ENCODE results near the gene ZDHHC11. TPM values are rescaled to one million over a fixed set of nuclear protein-coding genes. Genes with fewer than 3 reads are reported as not detected.
"Not testable (repeated sequence)": the region's sequence is repeated elsewhere in the genome, so short reads cannot be mapped to it uniquely, and the experiment has no call there.

Gene ZDHHC11
- total RNA-seq, 2 donors from 2014 or later, result 10.8 to 16.2 TPM

DNA sequence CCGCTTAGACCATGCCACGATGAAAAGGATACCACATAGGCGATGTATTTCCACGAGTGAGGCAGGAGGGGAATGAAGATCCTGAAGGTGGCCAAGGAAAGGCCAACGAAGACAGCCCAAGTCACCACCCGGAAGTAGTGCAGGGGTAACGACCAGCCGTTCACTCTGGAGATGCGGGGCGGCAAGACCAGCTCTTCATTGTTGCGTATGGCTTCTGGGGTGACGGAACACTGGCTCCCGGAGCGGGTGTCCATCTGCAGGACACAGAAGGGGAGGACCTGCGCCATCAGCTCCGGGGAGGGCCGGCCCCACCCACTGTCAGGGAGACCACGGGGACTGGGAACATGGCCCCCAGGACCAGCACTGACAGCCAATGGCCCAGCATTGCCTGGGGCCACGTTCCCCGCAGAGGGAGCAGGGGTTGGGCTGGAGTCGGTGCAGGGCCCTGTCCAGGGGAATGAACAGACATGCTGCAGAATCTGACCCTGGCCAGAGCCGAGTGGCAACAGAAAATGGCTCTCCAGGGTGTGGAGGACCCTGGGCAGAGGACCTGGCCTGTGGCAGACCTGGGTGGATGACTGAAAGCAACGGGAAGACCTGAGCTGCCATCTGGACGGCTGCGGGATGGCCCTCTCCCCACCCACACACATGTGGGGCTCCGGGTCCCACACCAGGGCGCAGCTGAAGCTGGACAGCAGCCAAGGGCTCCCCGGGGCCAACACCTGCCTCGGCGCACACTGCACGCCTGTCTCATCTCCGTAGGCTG lies 83.9 kb downstream of the ZDHHC11 start:
- no peak for DNase-seq (ENCODE audit: low spot score)
- H3K36me3 ChIP-seq, result peaks cover 21% of the 10 kb centered on the region
- H3K9me3 ChIP-seq, result no peaks in the 10 kb centered on the region
- no peaks in the 10 kb centered on the region for H3K27me3 ChIP-seq
- no peak overlapping the region for H3K27ac ChIP-seq
- TF ChIP-seq, protein P1, sequence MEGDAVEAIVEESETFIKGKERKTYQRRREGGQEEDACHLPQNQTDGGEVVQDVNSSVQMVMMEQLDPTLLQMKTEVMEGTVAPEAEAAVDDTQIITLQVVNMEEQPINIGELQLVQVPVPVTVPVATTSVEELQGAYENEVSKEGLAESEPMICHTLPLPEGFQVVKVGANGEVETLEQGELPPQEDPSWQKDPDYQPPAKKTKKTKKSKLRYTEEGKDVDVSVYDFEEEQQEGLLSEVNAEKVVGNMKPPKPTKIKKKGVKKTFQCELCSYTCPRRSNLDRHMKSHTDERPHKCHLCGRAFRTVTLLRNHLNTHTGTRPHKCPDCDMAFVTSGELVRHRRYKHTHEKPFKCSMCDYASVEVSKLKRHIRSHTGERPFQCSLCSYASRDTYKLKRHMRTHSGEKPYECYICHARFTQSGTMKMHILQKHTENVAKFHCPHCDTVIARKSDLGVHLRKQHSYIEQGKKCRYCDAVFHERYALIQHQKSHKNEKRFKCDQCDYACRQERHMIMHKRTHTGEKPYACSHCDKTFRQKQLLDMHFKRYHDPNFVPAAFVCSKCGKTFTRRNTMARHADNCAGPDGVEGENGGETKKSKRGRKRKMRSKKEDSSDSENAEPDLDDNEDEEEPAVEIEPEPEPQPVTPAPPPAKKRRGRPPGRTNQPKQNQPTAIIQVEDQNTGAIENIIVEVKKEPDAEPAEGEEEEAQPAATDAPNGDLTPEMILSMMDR (IDR thresholded peaks at IDR 0.05), result no peak
- H3K4me3 ChIP-seq, result no peak overlapping the region
- H3K4me1 ChIP-seq, result peaks cover 0 to 16% of the 10 kb centered on the region in 2 donors

- no peak for DNase-seq (ENCODE audit: low spot score)
- H3K27me3 ChIP-seq, result no peaks in the 10 kb centered on the region
- no peak overlapping the region for H3K4me3 ChIP-seq
- peaks cover 0 to 23% of the 10 kb centered on the region in 2 donors for H3K4me1 ChIP-seq
- no peaks in the 10 kb centered on the region for H3K9me3 ChIP-seq
- H3K27ac ChIP-seq, result no peak overlapping the region
- TF ChIP-seq, protein P1 (IDR thresholded peaks at IDR 0.05), result no peak
- H3K36me3 ChIP-seq, result peaks cover 21% of the 10 kb centered on the region
Observed at GRCh38 chr5:765948-766631, 84.7 kb downstream of the ZDHHC11 start.

GRCh38 chr5:763998-764781 lies 86.6 kb downstream of the ZDHHC11 start:
- H3K27ac ChIP-seq, result no peak overlapping the region
- no peaks in the 10 kb centered on the region for H3K27me3 ChIP-seq
- peaks cover 0 to 34% of the 10 kb centered on the region in 2 donors for H3K4me1 ChIP-seq
- TF ChIP-seq, protein P1 (IDR thresholded peaks at IDR 0.05), result no peak
- no peak overlapping the region for H3K4me3 ChIP-seq
- peaks cover 21% of the 10 kb centered on the region for H3K36me3 ChIP-seq
- DNase-seq (ENCODE audit: low spot score), result no peak
- H3K9me3 ChIP-seq, result no peaks in the 10 kb centered on the region

- H3K27me3 ChIP-seq, result no peaks in the 10 kb centered on the region
- peaks cover 21% of the 10 kb centered on the region for H3K36me3 ChIP-seq
- TF ChIP-seq, protein P1 (IDR thresholded peaks at IDR 0.05), result no peak
- peaks cover 0 to 42% of the 10 kb centered on the region in 2 donors for H3K4me1 ChIP-seq
- no peak overlapping the region for H3K27ac ChIP-seq
- no peak for DNase-seq (ENCODE audit: low spot score)
- no peaks in the 10 kb centered on the region for H3K9me3 ChIP-seq
- H3K4me3 ChIP-seq, result no peak overlapping the region
Observed at GRCh38 chr5:763397-763796, 87.4 kb downstream of the ZDHHC11 start.

DNA sequence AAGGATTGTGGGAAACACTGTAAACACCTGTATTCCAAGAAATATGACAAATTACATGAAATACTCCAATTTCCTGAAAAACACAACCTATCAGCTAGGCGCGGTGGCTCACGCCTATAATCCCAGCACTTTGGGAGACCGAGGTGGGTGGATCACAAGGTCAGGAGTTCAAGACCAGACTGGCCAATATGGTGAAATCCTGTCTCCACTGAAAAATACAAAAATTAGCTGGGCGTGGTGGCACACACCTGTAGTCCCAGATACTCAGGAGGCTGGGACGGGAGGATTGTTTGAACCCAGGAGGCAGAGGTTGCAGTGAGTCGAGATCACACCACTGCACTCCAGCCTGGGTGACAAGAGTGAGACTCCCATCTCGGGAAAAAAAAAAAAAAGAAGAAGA lies 87.8 kb downstream of the ZDHHC11 start:
- peaks cover 21% of the 10 kb centered on the region for H3K36me3 ChIP-seq
- not testable (repeated sequence) for H3K9me3 ChIP-seq; DNase-seq (ENCODE audit: low spot score); H3K4me3 ChIP-seq; H3K27ac ChIP-seq; H3K27me3 ChIP-seq
- H3K4me1 ChIP-seq, result peaks cover 0 to 46% of the 10 kb centered on the region in 2 donors
